SW 1271 (cell line): ENCODE data around the gene DNAJC22.
A peak's percentile ranks its signal among the peaks of the same experiment; 100 is the strongest.
"Not testable (repeated sequence)": the region's sequence is repeated elsewhere in the genome, so short reads cannot be mapped to it uniquely, and the experiment has no call there.

Experiments used
- DNase-seq, 2 experiments: peaks; one replicate each; lab custom pipeline; 2025; lab: John Stamatoyannopoulos, UW

DNAJC22 gene

DNA sequence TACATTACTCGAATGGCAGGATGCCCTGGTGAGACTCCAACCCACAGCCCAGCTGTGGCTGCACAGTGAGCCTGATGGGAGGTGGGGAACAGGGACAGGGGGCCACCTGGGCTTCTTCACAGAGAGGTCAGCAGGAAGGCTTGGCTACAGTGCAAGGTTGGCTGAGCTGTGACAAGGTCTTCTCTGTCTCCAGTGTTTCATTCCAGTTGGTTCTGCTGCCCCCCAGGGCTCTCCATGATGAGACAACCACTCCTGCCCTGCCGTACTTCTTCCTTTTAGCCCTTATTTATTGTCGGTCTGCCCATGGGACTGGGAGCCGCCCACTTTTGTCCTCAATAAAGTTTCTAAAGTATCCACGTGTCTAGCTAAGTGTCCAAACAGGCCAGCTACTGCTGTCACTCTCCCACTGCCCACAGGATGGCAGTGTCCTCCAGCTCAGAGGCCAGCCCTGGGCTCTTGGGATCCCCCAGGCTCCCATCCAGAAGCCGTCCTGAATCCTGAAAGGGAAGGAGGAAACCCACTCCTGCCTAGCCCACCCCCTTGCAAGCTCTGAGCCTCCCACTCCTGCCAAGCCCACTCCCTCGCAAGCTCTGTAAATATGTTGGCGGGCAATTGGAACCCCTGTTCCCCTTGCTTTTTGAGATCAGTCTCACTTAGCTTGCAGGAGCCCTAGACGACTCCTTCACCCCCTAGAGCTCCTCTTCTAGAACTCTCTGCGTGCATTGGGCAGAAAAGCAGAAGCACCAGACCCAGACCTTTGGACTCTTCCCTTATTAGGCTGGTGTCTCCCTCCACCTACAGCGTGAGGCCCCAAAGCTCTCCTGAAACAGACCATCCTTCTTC is 15.1 kb upstream of the DNAJC22 start:
- peak; percentile 33 to 65 for DNase-seq

DNA sequence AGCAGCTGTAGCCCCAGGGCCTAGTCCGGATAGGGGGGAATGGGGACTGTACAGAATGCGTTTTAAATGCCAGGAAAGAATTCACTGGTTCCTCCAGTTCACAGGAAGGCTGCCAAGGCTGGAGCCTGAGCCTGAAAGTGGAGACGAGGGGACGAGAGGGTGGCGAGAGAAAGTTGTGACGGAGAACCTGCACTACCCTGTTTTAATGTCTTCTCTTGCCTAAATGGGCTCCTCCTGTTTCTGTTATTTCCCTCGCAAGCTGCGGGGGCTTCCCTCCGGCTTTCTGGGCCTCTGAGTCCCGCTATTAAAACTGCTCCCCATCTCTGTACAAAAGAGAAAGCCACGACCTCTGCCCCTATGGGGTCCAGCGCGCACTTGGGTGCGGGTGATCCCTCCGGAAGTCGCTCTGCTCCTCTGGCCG is 14.2 kb upstream of the DNAJC22 start:
- DNase-seq, result no peak

DNA sequence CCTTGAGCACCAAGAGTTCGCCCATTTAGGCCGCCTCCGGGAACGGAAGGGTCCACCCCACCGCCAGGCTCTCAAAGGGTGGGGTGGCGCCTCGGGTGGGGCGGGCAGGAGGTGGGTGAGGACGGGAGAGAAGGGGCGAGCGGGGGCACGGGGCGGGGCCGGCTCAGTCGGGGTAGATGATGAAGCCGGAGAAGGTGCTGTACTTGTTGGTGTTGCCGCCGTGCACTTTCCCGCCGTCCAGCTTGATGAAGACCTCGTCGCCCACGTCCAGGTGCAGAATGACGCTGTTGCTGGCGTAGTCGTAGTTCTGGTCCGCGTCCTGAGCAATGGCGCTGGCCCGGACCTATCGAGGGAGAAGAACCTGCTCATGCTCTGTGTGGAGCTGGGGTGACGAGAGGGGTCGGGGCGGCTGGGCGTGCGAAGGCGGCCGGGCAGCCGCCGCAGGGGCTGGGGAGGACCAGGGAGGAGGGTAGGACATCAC is 13.8 kb upstream of the DNAJC22 start:
- no peak for DNase-seq

GRCh38 chr12:49333778-49334177 is 12.9 kb upstream of the DNAJC22 start:
- not testable (repeated sequence) for DNase-seq

DNA sequence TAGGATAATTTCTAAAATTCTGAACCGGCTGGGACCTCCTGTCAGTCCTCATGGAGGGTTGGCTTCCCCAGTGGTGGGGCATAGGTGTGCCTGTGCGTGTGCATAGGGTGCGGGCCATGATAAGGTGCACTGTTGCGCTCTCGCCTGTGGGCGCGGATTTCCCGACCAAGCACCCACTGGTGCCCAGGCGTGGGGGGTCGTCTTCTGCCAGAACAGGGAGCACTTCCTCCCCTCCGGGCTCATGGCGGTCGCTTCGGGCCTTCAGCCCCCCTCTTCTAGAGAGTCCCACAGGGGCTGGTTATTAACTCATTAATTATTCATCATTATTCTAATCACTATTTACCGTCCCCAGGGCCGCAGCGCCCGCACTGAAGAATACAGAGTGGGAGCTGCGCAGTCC is 12.5 kb upstream of the DNAJC22 start:
- no peak for DNase-seq

DNA sequence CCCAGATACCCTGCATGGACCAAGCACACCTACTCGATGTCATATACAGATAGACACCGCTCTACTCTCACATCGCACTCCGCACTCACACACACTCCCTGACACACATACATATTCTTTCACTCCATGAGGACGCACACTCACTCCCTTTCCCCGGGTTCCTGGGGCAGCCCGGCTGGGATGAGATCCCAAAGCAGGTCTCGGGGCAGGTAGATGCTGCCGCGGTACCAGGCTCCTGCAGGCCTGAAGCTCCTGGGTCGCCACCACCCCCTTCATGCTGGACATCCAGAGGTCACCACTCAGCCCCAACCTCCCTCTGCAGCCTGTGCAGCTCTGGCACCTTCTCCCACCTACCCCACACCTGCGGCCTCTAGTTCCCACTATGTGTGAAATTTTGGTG is 12.0 kb upstream of the DNAJC22 start:
- DNase-seq, result no peak

DNA sequence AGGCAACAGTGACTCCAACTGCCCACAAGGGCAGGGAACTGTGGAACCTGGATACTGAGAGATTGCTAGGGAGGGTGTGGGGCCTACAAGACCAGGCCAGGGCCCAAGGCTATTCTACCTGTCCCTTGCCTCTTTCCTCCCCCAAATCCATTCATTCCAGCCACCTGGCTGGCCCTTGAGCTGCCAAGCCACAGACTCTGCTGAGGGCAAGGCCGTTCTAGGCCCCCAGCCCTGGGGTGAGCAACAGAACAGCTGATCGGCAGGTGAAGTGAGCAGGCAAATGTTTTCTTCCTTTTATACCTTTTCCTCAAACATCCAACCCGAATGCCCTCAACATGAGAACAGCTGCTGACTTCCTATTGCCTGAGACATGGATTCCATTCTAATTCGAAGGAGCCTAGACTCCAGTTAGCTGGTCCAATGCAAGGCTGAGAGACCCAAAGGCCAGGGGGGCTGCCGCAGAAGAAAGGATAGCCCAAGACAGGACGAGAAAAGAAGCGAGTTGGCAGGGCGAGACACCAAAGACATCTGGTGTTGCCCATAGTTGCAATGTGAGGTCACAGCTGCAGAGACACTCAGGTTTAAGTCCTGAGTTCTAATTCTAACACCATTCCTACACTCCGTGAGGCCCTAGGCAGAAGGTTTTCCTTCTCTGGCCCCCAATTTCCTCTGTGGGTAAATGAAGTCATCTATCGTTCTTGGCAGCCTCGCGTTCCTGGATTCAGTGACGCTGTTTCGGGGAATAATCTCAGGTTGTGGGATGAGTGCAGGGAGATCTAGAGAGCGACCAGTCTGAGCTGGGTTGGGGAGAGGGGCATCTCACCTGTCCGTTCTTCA is 11.4 kb upstream of the DNAJC22 start:
- DNase-seq, result no peak

- DNase-seq, result no peak
Measured at GRCh38 chr12:49335955-49336644, 10.6 kb upstream of the DNAJC22 start.

GRCh38 chr12:49336645-49337584 is 9.8 kb upstream of the DNAJC22 start, which contains the start of gene C1QL4:
Gene C1QL4 (minus strand): TSS chr12:49337188. CDS start chr12:49336477, 711 bp downstream.
- DNase-seq, result peak in 1 of 2 experiments; percentile 65

DNA sequence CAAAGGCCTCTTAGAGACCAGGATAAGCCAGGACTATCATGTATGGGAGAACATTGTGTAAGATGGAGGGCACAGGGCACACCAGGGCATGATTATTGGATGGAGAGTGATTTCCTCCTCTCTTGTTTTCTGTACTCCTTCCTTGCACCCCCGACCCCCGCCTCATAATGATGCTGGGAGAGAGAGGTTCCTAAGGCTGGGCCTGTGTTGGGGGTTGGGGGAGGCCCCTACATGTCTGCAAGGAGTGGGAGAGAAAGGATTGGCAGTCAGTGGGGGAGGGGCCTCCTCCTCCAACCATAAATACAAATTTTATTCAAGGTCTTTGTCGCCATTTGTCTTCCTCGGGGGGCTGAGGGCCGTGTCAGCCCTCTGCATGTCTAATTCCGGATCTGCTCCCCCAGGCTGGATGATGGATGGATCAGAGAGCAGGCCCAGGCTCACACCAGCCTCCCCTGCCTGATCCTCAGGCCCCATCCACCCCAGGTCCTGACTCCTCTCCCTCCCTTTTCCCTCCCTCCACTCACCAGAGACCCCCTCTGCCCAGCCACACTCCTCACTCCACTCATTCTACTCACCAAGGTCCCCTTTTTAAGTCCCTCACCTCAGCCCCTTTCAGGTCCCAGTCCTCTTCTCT is 7.7 kb upstream of the DNAJC22 start:
- DNase-seq, result no peak

DNA sequence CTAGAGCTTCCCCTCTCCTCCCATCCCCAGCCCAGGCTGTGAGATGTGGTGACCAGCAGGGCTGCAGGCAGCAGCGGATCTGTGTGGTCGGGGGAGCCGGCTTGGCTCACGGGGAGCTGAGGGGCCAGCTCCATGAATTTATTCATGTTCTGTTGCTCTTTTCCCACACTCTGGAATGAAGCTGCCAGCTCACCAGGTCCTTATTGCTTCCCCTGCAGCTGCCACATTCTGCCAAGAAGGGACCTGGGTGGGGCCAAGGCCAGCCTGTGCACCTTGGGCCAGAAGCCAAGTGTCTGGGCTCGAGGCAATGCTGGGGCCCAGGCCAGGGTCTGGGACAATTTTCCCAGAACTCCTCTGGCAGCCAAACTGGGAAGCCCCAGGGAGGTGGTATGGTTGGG is 7.2 kb upstream of the DNAJC22 start:
- no peak for DNase-seq

- DNase-seq, result no peak
Measured at GRCh38 chr12:49340095-49340870, 6.4 kb upstream of the DNAJC22 start.

GRCh38 chr12:49340971-49341776 is 5.5 kb upstream of the DNAJC22 start:
- no peak for DNase-seq

DNA sequence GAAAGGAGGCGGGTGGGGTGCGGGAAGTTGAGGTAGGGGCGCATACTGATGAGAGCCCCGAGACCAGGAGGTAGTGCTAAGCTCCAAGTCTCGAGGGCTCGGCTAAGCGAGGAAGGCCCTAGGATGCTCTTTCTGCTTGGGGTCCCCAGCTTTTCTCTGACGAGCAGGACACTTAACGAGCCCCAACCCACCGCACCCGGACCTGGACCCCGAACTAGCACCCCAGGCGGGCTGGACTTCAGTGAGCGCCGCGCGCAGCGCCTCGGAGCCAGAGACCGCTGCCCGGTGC is 5.0 kb upstream of the DNAJC22 start:
- DNase-seq, result no peak

DNA sequence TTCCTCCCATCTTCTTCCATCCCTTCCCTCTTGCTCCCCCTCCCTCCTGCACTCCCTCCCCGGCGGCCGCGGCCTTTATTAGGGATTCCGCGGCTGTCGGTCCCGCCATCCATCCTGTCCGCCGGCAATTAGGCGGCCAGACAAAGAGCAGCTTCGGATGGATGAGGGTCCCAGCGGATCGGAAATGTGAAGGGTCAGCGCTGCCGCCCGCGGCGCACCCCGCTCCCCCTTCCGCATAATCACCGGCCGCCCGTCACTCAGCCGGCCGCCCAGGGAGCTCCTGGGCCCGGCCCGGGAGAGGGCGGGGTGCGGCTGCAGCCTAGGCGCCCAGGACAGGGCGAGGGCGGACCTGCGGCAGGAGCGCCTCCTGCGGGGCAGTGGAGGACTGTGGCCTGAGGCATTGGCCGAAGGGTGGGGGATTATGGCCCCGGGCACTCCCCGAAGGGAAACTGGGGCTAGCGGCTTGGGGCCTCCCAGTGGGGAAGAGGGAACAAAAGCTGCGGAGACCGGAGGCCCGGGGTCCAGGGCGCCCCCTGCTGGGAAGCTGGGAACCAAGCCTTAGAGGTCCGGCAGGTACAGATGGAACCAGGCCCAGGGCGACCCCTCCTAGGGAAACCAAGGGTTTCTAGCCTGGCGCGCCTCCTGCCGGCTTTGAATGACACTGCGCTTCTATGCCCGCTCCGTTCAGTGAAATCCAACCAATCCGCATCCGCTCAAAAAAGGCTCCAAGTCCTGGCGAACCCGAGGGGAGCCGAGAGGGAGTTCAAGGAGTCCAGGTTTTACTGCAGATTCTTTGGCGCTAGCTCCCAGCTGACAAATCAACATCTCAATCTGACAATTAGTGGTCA is 4.4 kb upstream of the DNAJC22 start:
- DNase-seq, result peak in 1 of 2 experiments; percentile 42

DNA sequence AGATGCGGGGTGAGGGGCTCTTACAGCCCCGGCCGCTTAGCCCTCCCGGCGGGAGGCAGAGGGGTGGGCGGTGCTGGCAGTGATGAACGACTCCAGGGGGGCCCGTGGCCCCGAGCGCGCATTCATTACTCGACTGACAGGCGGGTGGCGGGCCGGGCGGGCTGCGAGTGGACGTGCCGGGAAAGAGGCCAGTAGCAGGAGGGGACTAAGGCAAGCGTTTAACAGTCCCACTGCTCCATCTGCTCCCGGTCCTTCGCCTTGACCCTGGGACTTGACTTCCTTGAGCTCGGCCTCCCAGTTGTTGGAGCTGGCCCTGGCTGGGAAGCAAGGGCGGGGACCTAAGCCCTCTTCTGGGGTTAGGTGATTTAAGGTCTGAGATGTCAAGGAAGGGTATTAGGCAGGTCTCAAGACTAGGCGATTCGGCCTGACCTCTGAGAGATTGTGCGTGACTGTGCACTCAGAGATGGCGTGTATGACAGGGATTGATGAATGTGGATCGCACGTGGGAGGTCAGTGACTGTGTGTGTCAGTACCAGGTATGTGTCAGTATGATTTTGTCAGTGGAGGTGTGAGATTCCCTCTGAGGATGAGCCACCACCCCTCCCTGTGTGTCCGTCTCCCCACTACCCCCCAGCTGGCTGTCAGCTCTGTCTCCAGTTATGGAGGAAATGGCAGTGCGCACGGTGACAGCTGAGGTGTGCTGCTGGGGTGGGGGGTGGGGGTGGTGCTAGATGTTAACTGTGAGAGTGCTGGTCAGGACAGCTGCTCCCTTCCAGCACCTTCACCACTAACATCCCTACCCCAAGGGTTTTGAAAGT is 3.6 kb upstream of the DNAJC22 start:
- DNase-seq, result no peak

- DNase-seq, result no peak
Measured at GRCh38 chr12:49344486-49345050, 2.1 kb upstream of the DNAJC22 start.
